PC-3 (cell line): ENCODE results near the gene CFAP54. TPM values are rescaled to one million over a fixed set of nuclear protein-coding genes. Genes with fewer than 3 reads are reported as not detected.

ENCODE experiments used
- ATAC-seq: fragments of 200-7000 bp; cut with Tn5 transposase; 2 replicates; pipeline ENCODE4 v1.9.1; 2020; ENCODE audit warnings: mild to moderate bottlenecking, moderate library complexity
- BruUV-seq: library from RNA; stranded (reverse); fragments of 400-500 nt; replicated peaks from 2 replicates; lab custom pipeline; 2021; lab: Mats Ljungman, UMichigan
- CTCF ChIA-PET: fragments of 300-600 bp; sonication (Branson Sonifier 250); formaldehyde crosslinking; loops from one replicate; lab custom pipeline; 2022; ENCODE audit warnings: antibody characterized with exemption; lab: Charles Lee
- POLR2A ChIA-PET: fragments of 300-600 bp; sonication (Branson Sonifier 250); formaldehyde crosslinking; loops from one replicate; lab custom pipeline; 2022; ENCODE audit warnings: antibody characterized with exemption; ENCODE audit not compliant: unreplicated experiment; lab: Charles Lee
- DNase-seq: peaks from one replicate; pipeline ENCODE4 v3.0.0-alpha.2; 2015
- H2AFZ ChIP-seq: fragments of 300-600 bp; sonication (generic); 2 replicates; pipeline ENCODE4 v1.6.0; 2016; ENCODE audit warnings: antibody characterized with exemption, low read length
- H3F3A ChIP-seq: fragments of 300-600 bp; sonication (generic); one replicate; pipeline ENCODE4 v1.6.0; 2017; ENCODE audit warnings: antibody characterized with exemption, low read length, control low read depth, mild to moderate bottlenecking; ENCODE audit not compliant: unreplicated experiment
- H3K27ac ChIP-seq: fragments of 300-600 bp; sonication (generic); 2 replicates; pipeline ENCODE4 v1.5.1; 2016; ENCODE audit warnings: mild to moderate bottlenecking, low read length
- H3K27me3 ChIP-seq: fragments of 300-600 bp; sonication (generic); 2 replicates; pipeline ENCODE4 v1.6.1; 2016; ENCODE audit warnings: low read length, mixed read lengths
- H3K36me3 ChIP-seq: fragments of 300-600 bp; sonication (generic); 2 replicates; pipeline ENCODE4 v1.6.1; 2016; ENCODE audit warnings: low read depth, mixed run types, low read length, mixed read lengths
- H3K4me1 ChIP-seq: fragments of 300-600 bp; sonication (generic); 2 replicates; pipeline ENCODE4 v1.5.1; 2016; ENCODE audit warnings: low read length; ENCODE audit not compliant: insufficient read depth
- H3K4me2 ChIP-seq: fragments of 300-600 bp; sonication (generic); 2 replicates; pipeline ENCODE4 v1.6.0; 2016; ENCODE audit warnings: low read length
- H3K4me3 ChIP-seq: fragments of 300-600 bp; sonication (generic); 2 replicates; pipeline ENCODE4 v1.5.1; 2016; ENCODE audit warnings: mild to moderate bottlenecking, low read length, mixed read lengths
- H3K79me2 ChIP-seq: fragments of 300-600 bp; sonication (generic); 2 replicates; pipeline ENCODE4 v1.6.1; 2017; ENCODE audit warnings: low read length, mixed read lengths
- H3K9ac ChIP-seq: fragments of 300-600 bp; sonication (generic); 2 replicates; pipeline ENCODE4 v1.6.0; 2016; ENCODE audit warnings: mild to moderate bottlenecking, low read length
- H3K9me2 ChIP-seq: fragments of 300-600 bp; sonication (generic); replicated peaks from 2 replicates; pipeline ENCODE4 v1.6.1; 2016; ENCODE audit warnings: mixed run types, low read length, mixed read lengths
- H3K9me3 ChIP-seq: fragments of 300-600 bp; sonication (generic); 2 replicates; pipeline ENCODE4 v1.6.1; 2016; ENCODE audit warnings: low read length, mixed read lengths
- H4K20me1 ChIP-seq: fragments of 300-600 bp; sonication (generic); 2 replicates; pipeline ENCODE4 v1.6.1; 2016; ENCODE audit warnings: low read length, mixed read lengths
- EZH2 ChIP-seq: fragments of 300-600 bp; sonication (generic); IDR thresholded peaks from one replicate; pipeline ENCODE4 v1.6.1; 2017; ENCODE audit warnings: antibody characterized with exemption, mild to moderate bottlenecking, low read length; ENCODE audit not compliant: unreplicated experiment
- EZH2phosphoT487 ChIP-seq: fragments of 300-600 bp; sonication (generic); IDR thresholded peaks from 2 replicates; pipeline ENCODE4 v1.6.1; 2018; ENCODE audit warnings: mild to moderate bottlenecking, antibody characterized with exemption, low read length, borderline replicate concordance
- intact Hi-C: fragments of 100-400 bp; cut with micrococcal nuclease; formaldehyde crosslinking; loops from 2 replicates; pipeline ENCODE4 v1.9.0; 2023
- total RNA-seq: library from RNA; depleted of rRNA; stranded (reverse); fragments of >200 nt; gene quantifications from 2 replicates; pipeline ENCODE4 v1.2.3, GENCODE V29; 2014
- TF ChIP-seq, protein P1 (sequence below): fragments of 300-600 bp; sonication (generic); conservative IDR thresholded peaks from 2 replicates; pipeline ENCODE4 v1.5.1; 2017; ENCODE audit warnings: antibody characterized with exemption, low read depth, mild to moderate bottlenecking, low read length

The CFAP54 gene
- total RNA-seq, 1 experiment from 2014 or later = 0.77 TPM

- H3K27me3 ChIP-seq = no peaks in the 10 kb centered on the region
- no peak overlapping the region for H2AFZ ChIP-seq
- H3K9me3 ChIP-seq = no peaks in the 10 kb centered on the region
- H3K27ac ChIP-seq = no peak overlapping the region
- intact Hi-C loops = loop anchor here (1.0 to 2.0 kb wide), 3 partner anchors 101 to 277 kb away; no protein-coding TSS in a partner anchor
- TF ChIP-seq EZH2phosphoT487 (no peak), EZH2 (no peak)
- TF ChIP-seq, protein P1, sequence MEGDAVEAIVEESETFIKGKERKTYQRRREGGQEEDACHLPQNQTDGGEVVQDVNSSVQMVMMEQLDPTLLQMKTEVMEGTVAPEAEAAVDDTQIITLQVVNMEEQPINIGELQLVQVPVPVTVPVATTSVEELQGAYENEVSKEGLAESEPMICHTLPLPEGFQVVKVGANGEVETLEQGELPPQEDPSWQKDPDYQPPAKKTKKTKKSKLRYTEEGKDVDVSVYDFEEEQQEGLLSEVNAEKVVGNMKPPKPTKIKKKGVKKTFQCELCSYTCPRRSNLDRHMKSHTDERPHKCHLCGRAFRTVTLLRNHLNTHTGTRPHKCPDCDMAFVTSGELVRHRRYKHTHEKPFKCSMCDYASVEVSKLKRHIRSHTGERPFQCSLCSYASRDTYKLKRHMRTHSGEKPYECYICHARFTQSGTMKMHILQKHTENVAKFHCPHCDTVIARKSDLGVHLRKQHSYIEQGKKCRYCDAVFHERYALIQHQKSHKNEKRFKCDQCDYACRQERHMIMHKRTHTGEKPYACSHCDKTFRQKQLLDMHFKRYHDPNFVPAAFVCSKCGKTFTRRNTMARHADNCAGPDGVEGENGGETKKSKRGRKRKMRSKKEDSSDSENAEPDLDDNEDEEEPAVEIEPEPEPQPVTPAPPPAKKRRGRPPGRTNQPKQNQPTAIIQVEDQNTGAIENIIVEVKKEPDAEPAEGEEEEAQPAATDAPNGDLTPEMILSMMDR = peak; percentile 54
- ATAC-seq (peak; percentile 100), DNase-seq (peak; percentile 63)
- ChIA-PET CTCF (no interaction called here), POLR2A (no interaction called here)
- H3K36me3 ChIP-seq = no peaks in the 10 kb centered on the region
- no peak overlapping the region for H3K4me3 ChIP-seq
- H3K79me2 ChIP-seq = no peaks in the 10 kb centered on the region
- no peak overlapping the region for H3K4me2 ChIP-seq
- no peaks in the 10 kb centered on the region for H4K20me1 ChIP-seq
- H3F3A ChIP-seq = no peaks in the 10 kb centered on the region
- no peaks in the 10 kb centered on the region for H3K9me2 ChIP-seq
- no TSS peak for BruUV-seq
- H3K9ac ChIP-seq = no peak overlapping the region
- H3K4me1 ChIP-seq = no peaks in the 10 kb centered on the region
Measured at GRCh38 chr12:96710127-96710745, 220.9 kb downstream of the CFAP54 start.

- Histone ChIP-seq H3K36me3 (no peaks in the 10 kb centered on the region), H3K9ac (no peak overlapping the region), H3K4me2 (no peak overlapping the region), H4K20me1 (no peaks in the 10 kb centered on the region), H3K9me2 (no peaks in the 10 kb centered on the region), H3K9me3 (no peaks in the 10 kb centered on the region), H3F3A (no peaks in the 10 kb centered on the region), H3K27me3 (no peaks in the 10 kb centered on the region), H2AFZ (no peak overlapping the region), H3K27ac (no peak overlapping the region), H3K4me3 (no peak overlapping the region), H3K4me1 (no peaks in the 10 kb centered on the region), H3K79me2 (no peaks in the 10 kb centered on the region)
- ATAC-seq = no peak
- no TSS peak for BruUV-seq
- ChIA-PET CTCF (no interaction called here), POLR2A (no interaction called here)
- DNase-seq = no peak
- intact Hi-C loops = loop anchor here (2.0 kb wide), 1 partner anchor 275 kb away; no protein-coding TSS in a partner anchor
- TF ChIP-seq, protein P1 = no peak
- no peak for TF ChIP-seq EZH2phosphoT487
Measured at GRCh38 chr12:96711364-96711763, 222.0 kb downstream of the CFAP54 start.

- H2AFZ ChIP-seq = no peak overlapping the region
- ChIA-PET POLR2A (no interaction called here), CTCF (no interaction called here)
- no peak overlapping the region for H3K27ac ChIP-seq
- H3K9me3 ChIP-seq = no peaks in the 10 kb centered on the region
- H3K9ac ChIP-seq = no peak overlapping the region
- H4K20me1 ChIP-seq = no peaks in the 10 kb centered on the region
- no peaks in the 10 kb centered on the region for H3K9me2 ChIP-seq
- H3K4me2 ChIP-seq = no peak overlapping the region
- ATAC-seq = no peak
- H3K79me2 ChIP-seq = no peaks in the 10 kb centered on the region
- H3K27me3 ChIP-seq = no peaks in the 10 kb centered on the region
- H3K4me3 ChIP-seq = no peak overlapping the region
- no peaks in the 10 kb centered on the region for H3K36me3 ChIP-seq
- DNase-seq = no peak
- H3F3A ChIP-seq = no peaks in the 10 kb centered on the region
- H3K4me1 ChIP-seq = no peaks in the 10 kb centered on the region
- intact Hi-C loops = no loop called here
- TF ChIP-seq EZH2 = no peak
- TF ChIP-seq, protein P1 = no peak
- no peak for TF ChIP-seq EZH2phosphoT487
- no TSS peak for BruUV-seq
Measured at GRCh38 chr12:96714199-96714598, 224.8 kb downstream of the CFAP54 start.
